ENCODE measurements around the gene EHD2.
A peak's percentile ranks its signal among the peaks of the same experiment; 100 is the strongest.

Gene EHD2

DNA sequence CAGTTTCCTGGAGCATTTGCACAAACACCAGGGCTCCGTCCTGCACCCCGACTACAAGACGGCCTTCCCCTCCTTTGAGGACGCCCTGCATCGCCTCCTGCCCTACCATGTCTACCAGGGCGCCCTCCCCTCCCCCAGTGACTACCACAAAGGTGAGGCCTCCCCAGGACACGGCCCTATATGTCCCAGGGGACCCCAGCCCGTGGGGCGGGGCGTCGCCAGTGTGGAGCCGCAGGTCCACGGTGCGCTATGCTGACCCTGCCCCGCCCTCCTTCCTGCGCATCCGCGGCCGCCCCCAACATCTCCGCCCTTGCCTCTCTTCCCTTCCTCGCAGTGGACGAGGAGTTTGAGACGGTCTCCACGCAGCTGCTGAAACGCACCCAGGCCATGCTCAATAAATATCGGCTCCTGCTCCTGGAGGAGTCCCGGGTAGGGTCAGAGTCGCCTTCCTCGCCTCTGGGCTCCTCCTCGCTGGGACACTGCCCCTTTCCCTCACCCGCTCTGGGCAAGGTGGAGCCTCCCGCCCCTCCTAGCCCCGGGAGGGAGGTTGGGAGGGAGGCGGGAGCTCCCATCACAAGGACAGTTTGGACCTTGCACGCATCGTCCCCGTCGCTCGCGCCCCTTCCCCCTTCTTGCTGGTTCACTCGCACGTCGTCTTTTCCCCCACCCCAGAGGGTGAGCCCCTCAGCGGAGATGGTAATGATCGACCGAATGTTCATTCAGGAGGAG is 14.4 kb upstream of the EHD2 start:
- no peak overlapping the region for H3K4me3 ChIP-seq (ENCODE audit: insufficient read depth, low read depth, low read length, poor library complexity, severe bottlenecking)
- H3K27ac ChIP-seq (ENCODE audit: insufficient read depth, low read length, poor library complexity, severe bottlenecking) = no peak overlapping the region
- no peaks in the 10 kb centered on the region for H3K27me3 ChIP-seq (replicated peaks; ENCODE audit: control insufficient read depth, insufficient read depth, low read length, poor library complexity, severe bottlenecking)
- H3K36me3 ChIP-seq (ENCODE audit: control insufficient read depth, insufficient read depth, low read length) = peaks cover 52% of the 10 kb centered on the region
- no peak for DNase-seq
- no peaks in the 10 kb centered on the region for H3K9me3 ChIP-seq (ENCODE audit: control insufficient read depth, low read length)
- no peaks in the 10 kb centered on the region for H3K4me1 ChIP-seq (ENCODE audit: control insufficient read depth, insufficient read depth, low read length, poor library complexity, severe bottlenecking)

DNA sequence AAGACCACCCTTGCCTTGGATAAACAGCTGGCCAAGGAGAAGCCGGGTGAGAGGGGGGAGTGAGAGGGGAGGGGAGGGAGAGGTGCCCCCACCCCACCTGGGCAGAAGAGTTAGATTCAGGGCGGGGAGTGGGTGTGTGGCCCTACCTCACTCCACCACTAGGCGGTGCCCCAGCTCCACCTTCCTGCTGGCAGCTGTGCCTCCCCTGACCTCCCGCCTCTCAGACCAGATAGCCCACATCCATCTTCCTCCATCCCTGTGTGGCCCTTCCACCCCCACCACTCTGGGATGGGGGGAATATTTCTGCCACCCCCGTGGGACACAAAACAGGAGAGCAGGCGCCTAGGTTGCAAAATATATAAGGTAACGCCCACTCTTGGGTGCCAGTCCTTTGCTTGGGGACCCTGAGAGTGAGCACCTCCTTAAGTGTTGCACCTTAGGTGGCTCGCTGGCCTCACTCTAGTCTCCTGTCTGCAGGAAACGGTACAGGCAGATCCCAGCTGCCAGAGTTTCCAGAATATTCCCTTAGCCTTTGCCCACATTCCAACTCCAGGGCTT is 13.8 kb upstream of the EHD2 start:
- Histone ChIP-seq H3K36me3 (ENCODE audit: control insufficient read depth, insufficient read depth, low read length) (peaks cover 52% of the 10 kb centered on the region), H3K9me3 (ENCODE audit: control insufficient read depth, low read length) (no peaks in the 10 kb centered on the region), H3K4me1 (ENCODE audit: control insufficient read depth, insufficient read depth, low read length, poor library complexity, severe bottlenecking) (no peaks in the 10 kb centered on the region), H3K27me3 (replicated peaks; ENCODE audit: control insufficient read depth, insufficient read depth, low read length, poor library complexity, severe bottlenecking) (no peaks in the 10 kb centered on the region), H3K27ac (ENCODE audit: insufficient read depth, low read length, poor library complexity, severe bottlenecking) (no peak overlapping the region), H3K4me3 (ENCODE audit: insufficient read depth, low read depth, low read length, poor library complexity, severe bottlenecking) (no peak overlapping the region)
- DNase-seq = peak in 2 of 3 donors; percentile 13 to 30

DNA sequence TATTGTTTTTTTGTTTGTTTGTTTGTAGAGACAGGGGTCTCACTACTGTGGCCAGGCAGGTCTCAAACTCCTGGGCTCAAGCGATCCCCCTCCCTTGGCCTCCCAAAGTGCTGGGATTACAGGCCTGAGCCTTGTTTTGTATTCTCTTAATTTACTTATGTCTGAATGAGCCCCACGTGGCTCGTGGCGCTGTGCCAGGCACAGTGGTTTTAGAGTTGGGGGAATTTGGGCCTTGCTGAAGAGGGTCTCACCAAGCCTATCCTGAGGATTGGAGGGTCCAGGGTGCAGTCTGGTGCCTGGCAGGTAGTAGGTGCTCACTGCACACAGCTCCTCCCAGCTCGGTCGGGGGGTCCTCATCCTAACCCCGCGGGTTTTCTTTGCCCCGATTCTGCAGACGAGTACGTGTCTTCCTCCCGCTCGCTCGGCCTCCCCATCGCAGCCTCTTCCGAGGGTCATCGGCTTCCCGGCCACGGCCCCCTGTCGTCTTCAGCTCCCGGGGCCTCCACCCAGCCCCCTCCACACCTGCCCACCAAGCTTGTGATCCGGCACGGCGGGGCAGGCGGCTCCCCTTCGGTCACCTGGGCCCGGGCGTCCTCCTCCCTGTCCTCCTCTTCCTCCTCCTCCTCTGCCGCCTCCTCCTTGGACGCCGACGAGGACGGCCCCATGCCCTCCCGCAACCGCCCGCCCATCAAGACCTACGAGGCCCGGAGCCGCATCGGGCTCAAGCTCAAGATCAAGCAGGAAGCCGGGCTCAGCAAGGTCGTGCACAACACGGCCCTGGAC is 12.1 kb upstream of the EHD2 start:
- Histone ChIP-seq H3K4me1 (ENCODE audit: control insufficient read depth, insufficient read depth, low read length, poor library complexity, severe bottlenecking) (no peaks in the 10 kb centered on the region), H3K27me3 (replicated peaks; ENCODE audit: control insufficient read depth, insufficient read depth, low read length, poor library complexity, severe bottlenecking) (no peaks in the 10 kb centered on the region), H3K4me3 (ENCODE audit: insufficient read depth, low read depth, low read length, poor library complexity, severe bottlenecking) (no peak overlapping the region), H3K36me3 (ENCODE audit: control insufficient read depth, insufficient read depth, low read length) (peaks cover 46% of the 10 kb centered on the region), H3K27ac (ENCODE audit: insufficient read depth, low read length, poor library complexity, severe bottlenecking) (no peak overlapping the region), H3K9me3 (ENCODE audit: control insufficient read depth, low read length) (no peaks in the 10 kb centered on the region)
- DNase-seq = no peak

DNA sequence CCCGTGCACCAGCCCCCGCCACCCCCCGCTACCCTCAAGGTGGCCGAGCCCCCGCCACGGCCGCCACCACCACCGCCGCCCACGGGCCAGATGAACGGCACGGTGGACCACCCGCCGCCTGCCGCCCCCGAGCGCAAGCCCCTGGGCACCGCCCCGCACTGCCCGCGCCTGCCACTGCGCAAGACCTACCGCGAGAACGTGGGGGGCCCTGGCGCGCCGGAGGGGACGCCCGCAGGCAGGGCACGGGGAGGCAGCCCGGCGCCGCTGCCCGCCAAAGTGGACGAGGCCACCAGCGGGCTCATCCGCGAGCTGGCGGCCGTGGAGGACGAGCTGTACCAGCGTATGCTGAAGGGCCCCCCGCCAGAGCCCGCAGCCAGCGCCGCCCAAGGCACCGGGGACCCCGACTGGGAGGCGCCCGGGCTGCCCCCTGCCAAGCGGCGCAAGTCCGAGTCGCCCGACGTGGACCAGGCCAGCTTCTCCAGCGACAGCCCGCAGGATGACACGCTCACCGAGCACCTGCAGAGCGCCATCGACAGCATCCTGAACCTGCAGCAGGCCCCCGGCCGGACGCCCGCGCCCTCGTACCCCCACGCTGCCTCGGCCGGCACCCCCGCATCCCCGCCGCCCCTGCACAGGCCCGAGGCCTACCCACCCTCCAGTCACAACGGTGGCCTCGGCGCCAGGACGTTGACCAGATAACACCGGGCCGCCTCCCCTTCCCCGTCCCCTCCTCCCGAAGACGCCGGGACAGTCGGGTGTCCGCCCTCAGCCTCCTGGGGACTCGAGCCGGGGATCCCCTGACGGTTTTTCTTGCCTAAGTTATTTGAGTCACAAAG is 11.3 kb upstream of the EHD2 start:
- Histone ChIP-seq H3K4me3 (ENCODE audit: insufficient read depth, low read depth, low read length, poor library complexity, severe bottlenecking) (no peak overlapping the region), H3K27ac (ENCODE audit: insufficient read depth, low read length, poor library complexity, severe bottlenecking) (no peak overlapping the region), H3K36me3 (ENCODE audit: control insufficient read depth, insufficient read depth, low read length) (peaks cover 41% of the 10 kb centered on the region), H3K4me1 (ENCODE audit: control insufficient read depth, insufficient read depth, low read length, poor library complexity, severe bottlenecking) (no peaks in the 10 kb centered on the region), H3K9me3 (ENCODE audit: control insufficient read depth, low read length) (no peaks in the 10 kb centered on the region), H3K27me3 (replicated peaks; ENCODE audit: control insufficient read depth, insufficient read depth, low read length, poor library complexity, severe bottlenecking) (no peaks in the 10 kb centered on the region)
- no peak for DNase-seq

DNA sequence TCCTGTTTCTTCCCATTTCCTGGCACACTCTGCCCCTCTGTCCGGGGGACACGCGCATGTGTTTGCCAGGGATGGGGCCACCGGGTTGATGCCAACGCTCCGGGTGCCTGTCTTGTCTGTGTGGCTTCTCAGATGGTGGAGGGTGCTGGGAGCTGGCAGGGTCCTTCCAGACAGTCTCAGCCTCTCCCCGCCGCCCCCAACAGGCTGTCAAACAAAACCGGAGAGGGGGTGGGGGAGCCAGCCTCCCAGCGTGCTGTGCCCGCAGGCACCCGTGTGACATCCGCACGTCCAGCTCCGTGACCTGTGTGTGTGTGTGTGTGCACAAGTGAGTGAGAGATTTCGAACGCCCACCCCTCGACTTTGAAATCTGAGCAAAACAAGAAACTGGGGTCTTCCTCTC is 10.6 kb upstream of the EHD2 start:
- Histone ChIP-seq H3K9me3 (ENCODE audit: control insufficient read depth, low read length) (no peaks in the 10 kb centered on the region), H3K36me3 (ENCODE audit: control insufficient read depth, insufficient read depth, low read length) (peaks cover 41% of the 10 kb centered on the region), H3K27me3 (replicated peaks; ENCODE audit: control insufficient read depth, insufficient read depth, low read length, poor library complexity, severe bottlenecking) (no peaks in the 10 kb centered on the region), H3K4me1 (ENCODE audit: control insufficient read depth, insufficient read depth, low read length, poor library complexity, severe bottlenecking) (no peaks in the 10 kb centered on the region), H3K4me3 (ENCODE audit: insufficient read depth, low read depth, low read length, poor library complexity, severe bottlenecking) (no peak overlapping the region), H3K27ac (ENCODE audit: insufficient read depth, low read length, poor library complexity, severe bottlenecking) (no peak overlapping the region)
- DNase-seq = no peak

DNA sequence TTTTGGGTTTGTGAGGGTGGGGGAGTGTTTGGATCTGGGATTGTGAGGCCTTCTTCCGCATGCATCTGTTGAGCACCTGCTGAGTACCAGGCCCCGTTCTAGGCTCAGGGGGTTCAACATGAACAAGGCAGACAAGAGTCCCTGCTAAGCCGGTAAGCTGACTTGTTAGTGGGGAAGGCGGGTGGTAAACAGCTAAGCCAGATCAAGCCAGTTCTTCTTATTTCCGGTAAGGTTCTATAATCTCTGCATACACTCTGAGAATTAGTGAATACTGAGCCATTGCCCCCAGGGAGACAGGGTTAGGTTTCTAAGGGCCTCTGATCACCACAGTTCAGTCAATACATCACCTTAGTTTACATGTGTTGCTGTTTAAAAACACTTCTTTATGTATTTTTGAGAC is 9.9 kb upstream of the EHD2 start:
- H3K4me1 ChIP-seq (ENCODE audit: control insufficient read depth, insufficient read depth, low read length, poor library complexity, severe bottlenecking) = no peaks in the 10 kb centered on the region
- H3K4me3 ChIP-seq (ENCODE audit: insufficient read depth, low read depth, low read length, poor library complexity, severe bottlenecking) = no peak overlapping the region
- DNase-seq = no peak
- H3K36me3 ChIP-seq (ENCODE audit: control insufficient read depth, insufficient read depth, low read length) = peaks cover 39% of the 10 kb centered on the region
- no peaks in the 10 kb centered on the region for H3K27me3 ChIP-seq (replicated peaks; ENCODE audit: control insufficient read depth, insufficient read depth, low read length, poor library complexity, severe bottlenecking)
- no peaks in the 10 kb centered on the region for H3K9me3 ChIP-seq (ENCODE audit: control insufficient read depth, low read length)
- no peak overlapping the region for H3K27ac ChIP-seq (ENCODE audit: insufficient read depth, low read length, poor library complexity, severe bottlenecking)

DNA sequence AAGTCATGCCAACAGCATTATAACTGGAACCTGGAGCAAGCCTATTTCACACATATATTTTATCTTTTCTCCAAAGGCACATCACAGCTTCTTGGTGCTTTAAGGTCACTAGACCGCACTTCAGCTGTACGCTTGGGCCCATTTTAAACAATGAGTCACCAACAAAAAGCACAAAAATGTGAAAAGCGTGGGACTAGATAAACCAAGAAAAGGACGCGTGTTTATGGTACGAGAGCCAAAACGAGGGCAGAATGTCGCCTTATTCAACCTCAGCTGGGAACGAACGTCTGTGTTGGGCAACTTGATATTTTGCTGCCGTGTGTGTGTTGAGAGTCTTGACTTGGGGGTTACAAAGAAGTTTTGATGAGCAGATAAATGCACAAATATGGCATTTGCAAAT is 9.2 kb upstream of the EHD2 start:
- H3K27ac ChIP-seq (ENCODE audit: insufficient read depth, low read length, poor library complexity, severe bottlenecking) = no peak overlapping the region
- no peaks in the 10 kb centered on the region for H3K27me3 ChIP-seq (replicated peaks; ENCODE audit: control insufficient read depth, insufficient read depth, low read length, poor library complexity, severe bottlenecking)
- DNase-seq = no peak
- H3K9me3 ChIP-seq (ENCODE audit: control insufficient read depth, low read length) = no peaks in the 10 kb centered on the region
- H3K4me1 ChIP-seq (ENCODE audit: control insufficient read depth, insufficient read depth, low read length, poor library complexity, severe bottlenecking) = no peaks in the 10 kb centered on the region
- H3K4me3 ChIP-seq (ENCODE audit: insufficient read depth, low read depth, low read length, poor library complexity, severe bottlenecking) = no peak overlapping the region
- H3K36me3 ChIP-seq (ENCODE audit: control insufficient read depth, insufficient read depth, low read length) = peaks cover 32% of the 10 kb centered on the region

DNA sequence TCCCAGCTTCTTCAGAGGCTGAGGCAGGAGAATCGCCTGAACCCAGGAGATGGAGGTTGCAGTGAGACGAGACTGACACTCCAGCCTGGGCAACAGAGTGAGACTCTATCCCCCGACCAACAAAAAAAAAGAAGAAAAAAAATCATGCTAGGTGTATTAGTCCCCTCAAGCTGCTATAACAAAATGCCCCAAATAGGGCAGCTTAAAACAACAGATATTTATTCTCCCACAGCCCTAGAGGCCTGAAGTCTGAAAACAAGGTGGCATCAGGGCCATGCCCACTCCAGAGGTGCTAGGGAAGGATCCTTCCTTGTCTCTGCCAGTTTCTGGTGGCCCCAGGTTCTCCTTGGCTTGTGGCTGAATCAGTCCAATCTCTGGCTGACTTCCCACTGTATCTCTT is 8.6 kb upstream of the EHD2 start:
- Histone ChIP-seq H3K36me3 (ENCODE audit: control insufficient read depth, insufficient read depth, low read length) (peaks cover 26% of the 10 kb centered on the region), H3K4me1 (ENCODE audit: control insufficient read depth, insufficient read depth, low read length, poor library complexity, severe bottlenecking) (no peaks in the 10 kb centered on the region), H3K27me3 (replicated peaks; ENCODE audit: control insufficient read depth, insufficient read depth, low read length, poor library complexity, severe bottlenecking) (no peaks in the 10 kb centered on the region), H3K9me3 (ENCODE audit: control insufficient read depth, low read length) (no peaks in the 10 kb centered on the region), H3K4me3 (ENCODE audit: insufficient read depth, low read depth, low read length, poor library complexity, severe bottlenecking) (no peak overlapping the region), H3K27ac (ENCODE audit: insufficient read depth, low read length, poor library complexity, severe bottlenecking) (no peak overlapping the region)
- DNase-seq = no peak

DNA sequence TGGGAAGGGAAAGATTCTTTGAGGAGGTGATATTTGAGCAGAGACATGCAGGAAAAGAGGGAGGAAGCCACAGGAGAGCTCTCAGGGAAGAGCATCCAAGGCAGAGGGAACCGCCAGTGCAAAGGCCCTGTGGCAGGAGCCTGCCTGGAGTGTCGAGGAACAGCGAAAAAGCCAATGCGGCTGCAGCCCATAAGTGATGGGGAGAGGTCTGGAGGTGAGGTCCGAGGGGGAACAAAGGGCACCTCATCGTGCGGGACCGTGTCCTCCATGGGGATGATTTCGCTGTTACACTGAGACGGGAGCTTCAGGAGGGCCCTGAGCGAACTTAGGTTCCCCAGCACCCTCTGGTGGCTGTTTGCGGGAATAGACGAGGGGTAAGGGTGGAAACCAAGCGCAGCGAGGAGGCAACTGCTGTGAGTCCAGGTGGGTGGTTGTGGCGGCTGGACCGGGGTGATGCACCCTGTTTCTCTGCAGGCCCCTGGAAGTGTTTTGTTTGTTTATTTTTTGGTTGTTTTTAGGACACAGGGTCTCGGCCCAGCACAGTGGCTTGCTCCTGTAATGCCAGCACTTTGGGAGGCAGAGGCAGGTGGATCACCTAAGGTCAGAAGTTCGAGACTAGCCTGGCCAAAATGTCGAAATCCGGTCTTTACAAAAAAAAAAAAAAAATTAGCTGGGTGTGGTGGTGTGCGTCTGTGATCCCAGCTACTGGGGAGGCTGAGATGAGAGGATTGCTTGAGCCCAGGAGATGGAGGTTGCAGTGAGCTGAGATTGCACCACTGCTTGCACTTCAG is 5.9 kb upstream of the EHD2 start:
- peak; percentile 29 to 54 (median 37) for DNase-seq
- no peak overlapping the region for H3K27ac ChIP-seq (ENCODE audit: insufficient read depth, low read length, poor library complexity, severe bottlenecking)
- no peaks in the 10 kb centered on the region for H3K9me3 ChIP-seq (ENCODE audit: control insufficient read depth, low read length)
- no peaks in the 10 kb centered on the region for H3K27me3 ChIP-seq (replicated peaks; ENCODE audit: control insufficient read depth, insufficient read depth, low read length, poor library complexity, severe bottlenecking)
- H3K36me3 ChIP-seq (ENCODE audit: control insufficient read depth, insufficient read depth, low read length) = peaks cover 10% of the 10 kb centered on the region
- no peaks in the 10 kb centered on the region for H3K4me1 ChIP-seq (ENCODE audit: control insufficient read depth, insufficient read depth, low read length, poor library complexity, severe bottlenecking)
- H3K4me3 ChIP-seq (ENCODE audit: insufficient read depth, low read depth, low read length, poor library complexity, severe bottlenecking) = no peak overlapping the region
